Ascending aorta (tissue), 2 donors: Measurements from ENCODE around the gene CDYL2. TPM values are rescaled to one million over a fixed set of nuclear protein-coding genes. Genes with fewer than 3 reads are reported as not detected.

Experiments
- DNase-seq, 2 donors: peaks; one replicate each; pipeline ENCODE4 v3.0.0-alpha.2; 2019; ENCODE audit warnings: low spot score in 2 of 2
- H3K27ac ChIP-seq, 2 donors: fragments of 200-600 bp; sonication (generic); one replicate each; pipeline ENCODE4 v1.5.1; 2016 to 2017; ENCODE audit warnings: mild to moderate bottlenecking in 1 of 2
- H3K27me3 ChIP-seq: fragments of 200-600 bp; sonication (generic); one replicate; pipeline ENCODE4 v1.5.1; 2017
- H3K36me3 ChIP-seq, 2 donors: fragments of 200-600 bp; sonication (generic); one replicate each; pipeline ENCODE4 v1.5.1; 2016
- H3K4me1 ChIP-seq, 2 donors: fragments of 200-600 bp; sonication (generic); one replicate each; pipeline ENCODE4 v1.5.1; 2016 to 2017; ENCODE audit warnings: mild to moderate bottlenecking in 1 of 2
- H3K4me3 ChIP-seq, 2 donors: fragments of 200-600 bp; sonication (generic); one replicate each; pipeline ENCODE4 v1.5.1; 2016 to 2017; ENCODE audit warnings: mild to moderate bottlenecking in 1 of 2
- H3K9me3 ChIP-seq, 2 donors: fragments of 200-600 bp; sonication (generic); one replicate each; pipeline ENCODE4 v1.5.1; 2016
- intact Hi-C: fragments of 100-400 bp; cut with DNase I; formaldehyde crosslinking; loops from one replicate; pipeline ENCODE4 v1.15.1; 2023
- total RNA-seq: library from RNA; depleted of rRNA; stranded (reverse); fragments of >200 nt; gene quantifications from one replicate; pipeline ENCODE4 v1.1.0, GENCODE V29; 2016
- TF ChIP-seq, protein P1 (sequence below), 3 experiments: fragments of 200-600 bp in 2 of 3; fragments of 450-650 bp in 1 of 3; sonication (generic) in 2 of 3; IDR thresholded peaks; one replicate each; pipeline ENCODE4 v1.5.1; 2016 to 2019; ENCODE audit warnings: antibody characterized with exemption in 3 of 3, mild to moderate bottlenecking in 1 of 3, moderate library complexity in 1 of 3

The CDYL2 gene
- total RNA-seq, 1 donor from 2014 or later = 5.0 TPM

DNA sequence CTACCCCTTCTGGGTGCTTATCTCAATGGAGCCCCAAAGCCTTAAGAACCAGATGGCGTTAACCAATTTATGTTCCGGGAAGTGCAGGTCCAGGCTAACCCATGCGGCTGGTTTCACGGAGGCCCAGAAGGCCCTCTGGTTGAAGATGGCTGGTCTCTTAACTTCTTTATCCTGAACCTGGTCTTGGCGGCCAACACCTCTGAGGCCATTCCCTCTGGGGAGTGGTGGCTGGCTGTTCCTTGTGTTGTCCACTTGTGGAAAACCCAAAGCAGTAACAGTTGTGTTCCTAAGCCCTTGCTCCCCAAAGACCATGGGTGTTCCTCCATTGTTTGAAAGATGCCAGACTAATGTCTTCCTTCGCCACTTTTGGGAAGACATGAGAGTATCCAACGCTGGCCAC lies 1.5 kb downstream of the CDYL2 start:
- Histone ChIP-seq H3K9me3 (no peaks in the 10 kb centered on the region), H3K4me3 (peak overlapping the region in 1 of 2 donors; percentile 77), H3K27ac (no peak overlapping the region), H3K4me1 (no peaks in the 10 kb centered on the region), H3K36me3 (no peaks in the 10 kb centered on the region), H3K27me3 (no peaks in the 10 kb centered on the region)
- no peak for DNase-seq
- TF ChIP-seq, protein P1, sequence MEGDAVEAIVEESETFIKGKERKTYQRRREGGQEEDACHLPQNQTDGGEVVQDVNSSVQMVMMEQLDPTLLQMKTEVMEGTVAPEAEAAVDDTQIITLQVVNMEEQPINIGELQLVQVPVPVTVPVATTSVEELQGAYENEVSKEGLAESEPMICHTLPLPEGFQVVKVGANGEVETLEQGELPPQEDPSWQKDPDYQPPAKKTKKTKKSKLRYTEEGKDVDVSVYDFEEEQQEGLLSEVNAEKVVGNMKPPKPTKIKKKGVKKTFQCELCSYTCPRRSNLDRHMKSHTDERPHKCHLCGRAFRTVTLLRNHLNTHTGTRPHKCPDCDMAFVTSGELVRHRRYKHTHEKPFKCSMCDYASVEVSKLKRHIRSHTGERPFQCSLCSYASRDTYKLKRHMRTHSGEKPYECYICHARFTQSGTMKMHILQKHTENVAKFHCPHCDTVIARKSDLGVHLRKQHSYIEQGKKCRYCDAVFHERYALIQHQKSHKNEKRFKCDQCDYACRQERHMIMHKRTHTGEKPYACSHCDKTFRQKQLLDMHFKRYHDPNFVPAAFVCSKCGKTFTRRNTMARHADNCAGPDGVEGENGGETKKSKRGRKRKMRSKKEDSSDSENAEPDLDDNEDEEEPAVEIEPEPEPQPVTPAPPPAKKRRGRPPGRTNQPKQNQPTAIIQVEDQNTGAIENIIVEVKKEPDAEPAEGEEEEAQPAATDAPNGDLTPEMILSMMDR (IDR thresholded peaks at IDR 0.05) = no peak
- intact Hi-C loops = loop anchor here (5.0 to 10.0 kb wide), 2 partner anchors 202 to 261 kb away; partner anchors contain the start of genes CENPN, CMC2 and DYNLRB2

DNA sequence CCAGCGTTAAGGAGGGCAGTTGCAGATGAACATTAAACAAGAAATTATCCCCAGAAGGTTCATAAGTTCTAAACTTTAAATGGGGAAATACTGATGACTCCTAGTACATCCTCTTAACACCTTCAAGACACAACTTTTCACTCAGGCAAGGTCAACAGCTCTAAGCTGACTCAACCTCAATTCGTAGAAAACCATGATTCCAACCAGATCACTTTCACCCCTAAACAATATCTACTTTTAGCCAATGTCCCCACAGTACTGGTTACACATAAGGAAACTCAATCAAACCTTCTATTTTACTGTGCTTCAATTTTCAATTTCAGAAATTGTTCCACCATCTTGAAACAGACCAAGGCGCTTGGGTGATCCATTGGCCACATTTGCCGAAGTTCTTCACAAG lies 2.3 kb downstream of the CDYL2 start:
- Histone ChIP-seq H3K4me1 (no peaks in the 10 kb centered on the region), H3K36me3 (no peaks in the 10 kb centered on the region), H3K27ac (no peak overlapping the region), H3K4me3 (no peak overlapping the region), H3K9me3 (no peaks in the 10 kb centered on the region), H3K27me3 (no peaks in the 10 kb centered on the region)
- intact Hi-C loops = loop anchor here (5.0 to 10.0 kb wide), 2 partner anchors 203 to 260 kb away; partner anchors contain the start of genes CENPN, CMC2 and DYNLRB2
- no peak for DNase-seq
- TF ChIP-seq, protein P1 (IDR thresholded peaks at IDR 0.05) = no peak

DNA sequence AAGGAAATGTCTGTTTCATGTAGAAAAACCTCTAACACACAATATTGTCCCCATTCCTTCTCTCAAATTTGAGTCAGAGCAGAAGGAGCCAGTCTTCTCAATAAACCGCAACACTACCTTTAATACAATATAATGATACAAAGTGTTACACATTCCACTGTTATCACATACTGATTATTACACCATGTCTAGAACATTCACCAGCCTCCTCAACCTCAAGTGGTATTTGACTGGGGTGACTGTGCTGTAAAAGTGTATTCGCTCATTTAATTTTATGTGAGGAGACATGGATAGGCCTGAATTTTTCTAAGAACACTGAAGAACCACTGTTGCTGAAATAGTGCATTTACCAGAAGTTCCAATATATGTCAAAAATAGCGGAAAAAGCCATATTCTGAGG lies 10.3 kb downstream of the CDYL2 start:
- no peaks in the 10 kb centered on the region for H3K9me3 ChIP-seq
- DNase-seq = no peak
- H3K4me3 ChIP-seq = no peak overlapping the region
- H3K4me1 ChIP-seq = no peaks in the 10 kb centered on the region
- H3K27ac ChIP-seq = no peak overlapping the region
- intact Hi-C loops = no loop called here
- H3K36me3 ChIP-seq = no peaks in the 10 kb centered on the region
- TF ChIP-seq, protein P1 (IDR thresholded peaks at IDR 0.05) = no peak
- H3K27me3 ChIP-seq = no peaks in the 10 kb centered on the region

DNA sequence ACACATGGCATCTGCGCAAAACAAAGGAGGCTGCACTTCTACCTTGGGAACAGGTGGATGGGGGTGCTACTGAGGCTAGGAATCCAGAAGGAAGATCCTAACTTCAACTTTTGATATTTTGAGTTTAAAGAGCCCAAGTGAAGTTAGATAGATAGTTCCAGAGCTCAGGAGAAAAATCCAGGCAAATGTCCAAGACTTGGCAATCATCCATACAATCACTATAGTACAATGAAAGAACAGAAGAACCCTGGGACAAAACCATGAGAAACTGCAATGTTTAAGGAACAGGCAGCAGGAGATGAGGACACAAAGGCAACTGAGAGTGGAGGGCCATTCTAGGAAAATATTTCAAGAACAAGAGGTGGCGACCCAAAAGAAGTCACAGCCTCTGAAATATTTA lies 12.4 kb downstream of the CDYL2 start:
- no peaks in the 10 kb centered on the region for H3K9me3 ChIP-seq
- H3K27ac ChIP-seq = no peak overlapping the region
- H3K27me3 ChIP-seq = no peaks in the 10 kb centered on the region
- no peak overlapping the region for H3K4me3 ChIP-seq
- no peaks in the 10 kb centered on the region for H3K36me3 ChIP-seq
- no peaks in the 10 kb centered on the region for H3K4me1 ChIP-seq
- TF ChIP-seq, protein P1 (IDR thresholded peaks at IDR 0.05) = no peak
- DNase-seq = no peak
- intact Hi-C loops = no loop called here

DNA sequence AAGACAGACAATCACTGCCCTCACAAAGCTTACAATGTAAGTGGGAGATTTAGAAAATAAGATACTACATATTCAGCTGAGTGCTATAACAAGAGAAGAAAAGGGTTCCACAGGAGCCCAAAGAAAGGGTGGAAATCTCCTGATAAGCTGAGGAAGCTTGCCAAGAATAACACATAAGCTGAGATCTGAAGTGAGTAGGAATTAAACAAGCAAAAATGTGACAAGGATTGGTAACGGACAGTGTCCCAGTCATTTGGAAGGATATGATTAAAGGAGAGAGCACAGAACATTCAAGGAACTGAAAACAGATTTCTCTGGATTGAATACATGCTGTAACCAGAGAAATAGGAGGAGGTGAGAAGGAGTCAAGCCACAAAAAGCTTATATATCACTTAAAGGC lies 13.0 kb downstream of the CDYL2 start:
- DNase-seq = no peak
- Histone ChIP-seq H3K4me3 (no peak overlapping the region), H3K27ac (no peak overlapping the region), H3K9me3 (no peaks in the 10 kb centered on the region), H3K27me3 (no peaks in the 10 kb centered on the region), H3K4me1 (no peaks in the 10 kb centered on the region), H3K36me3 (no peaks in the 10 kb centered on the region)
- TF ChIP-seq, protein P1 (IDR thresholded peaks at IDR 0.05) = no peak
- intact Hi-C loops = no loop called here

DNA sequence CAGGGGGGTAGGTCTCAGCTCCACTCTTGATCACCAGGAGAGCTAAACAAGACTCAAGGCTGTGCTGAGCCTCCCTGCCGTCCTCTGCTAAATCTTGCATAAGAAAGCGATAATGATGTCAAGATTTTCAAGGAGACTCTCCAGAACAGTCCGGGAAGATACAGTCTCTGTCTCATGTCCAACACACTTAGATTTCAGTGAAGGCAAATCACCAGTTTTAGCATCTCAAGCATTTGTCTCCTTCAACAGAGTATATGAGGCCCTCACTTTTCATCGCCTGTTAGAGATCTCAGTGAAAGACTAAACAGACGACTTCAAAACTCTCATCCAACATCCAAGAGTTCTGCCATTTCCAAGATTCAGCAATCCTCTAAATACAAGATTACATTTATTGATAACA lies 13.6 kb downstream of the CDYL2 start:
- no peak overlapping the region for H3K27ac ChIP-seq
- no peaks in the 10 kb centered on the region for H3K27me3 ChIP-seq
- H3K36me3 ChIP-seq = no peaks in the 10 kb centered on the region
- H3K9me3 ChIP-seq = no peaks in the 10 kb centered on the region
- no peak for DNase-seq
- intact Hi-C loops = no loop called here
- no peak overlapping the region for H3K4me3 ChIP-seq
- no peaks in the 10 kb centered on the region for H3K4me1 ChIP-seq
- TF ChIP-seq, protein P1 (IDR thresholded peaks at IDR 0.05) = no peak
